Stimulated activated naive B cell treated with anti-CD40 and anti-IgM and Interleukin-4, amounts not matched to agents 10 μg/mL and 1 μg/mL and 100 μg/mL, for 72 hours (primary cell): ENCODE measurements around the gene CAMKMT.

ENCODE experiments used
- ATAC-seq, 2 donors: fragments of 150-1000 bp; cut with Tn5 transposase; replicated peaks; 2 replicates each; pipeline ENCODE4 v1.10.0; 2021; ENCODE audit warnings: moderate library complexity in 1 of 2
- DNase-seq: peaks from one replicate; pipeline ENCODE4 v3.0.0; 2021
- H3K27ac Mint-ChIP-seq: one replicate; pipeline ENCODE4 v1.8.0; 2022; ENCODE audit warnings: mild to moderate bottlenecking, mixed read lengths
- H3K27me3 Mint-ChIP-seq, 2 donors: one replicate each; pipeline ENCODE4 v1.8.0; 2022; ENCODE audit warnings: mixed read lengths in 2 of 2
- H3K36me3 Mint-ChIP-seq, 2 donors: one replicate each; pipeline ENCODE4 v1.8.0; 2022; ENCODE audit warnings: mixed read lengths in 2 of 2, mild to moderate bottlenecking in 1 of 2
- H3K4me1 Mint-ChIP-seq, 2 donors: one replicate each; pipeline ENCODE4 v1.8.0; 2022; ENCODE audit warnings: mixed read lengths in 2 of 2, mild to moderate bottlenecking in 1 of 2
- H3K4me3 Mint-ChIP-seq, 2 donors: one replicate each; pipeline ENCODE4 v1.8.0; 2022; ENCODE audit warnings: mild to moderate bottlenecking in 2 of 2, mixed read lengths in 2 of 2, moderate library complexity in 1 of 2
- H3K9me3 Mint-ChIP-seq, 2 donors: one replicate each; pipeline ENCODE4 v1.8.0; 2022; ENCODE audit warnings: mixed read lengths in 2 of 2, mild to moderate bottlenecking in 1 of 2

CAMKMT gene

DNA sequence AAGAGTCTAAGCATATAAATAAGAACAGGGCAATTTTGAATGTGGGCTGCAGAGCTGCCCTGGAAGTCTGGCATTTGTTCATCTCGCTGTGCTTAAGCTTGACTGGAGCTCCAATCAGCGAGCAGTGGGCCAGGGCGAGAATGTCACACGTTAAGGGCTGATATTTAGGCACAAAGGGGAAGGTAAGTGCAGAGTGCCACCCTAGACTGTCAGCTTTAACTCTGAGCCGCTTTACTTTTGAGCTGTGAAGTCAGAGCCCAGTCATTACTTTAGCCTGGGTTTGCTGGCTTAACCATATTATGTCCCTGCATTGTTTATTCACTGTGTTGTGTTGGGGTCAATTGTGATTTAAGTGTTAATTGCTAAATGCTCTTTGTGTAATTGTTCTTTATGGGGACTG is 343.6 kb downstream of the CAMKMT start:
- DNase-seq (no peak), ATAC-seq (no peak)
- H3K27ac Mint-ChIP-seq = no peak overlapping the region
- H3K4me1 Mint-ChIP-seq = peaks cover 11 to 32% of the 10 kb centered on the region in 2 donors
- H3K27me3 Mint-ChIP-seq = no peaks in the 10 kb centered on the region
- H3K4me3 Mint-ChIP-seq = no peak overlapping the region
- H3K9me3 Mint-ChIP-seq = no peaks in the 10 kb centered on the region
- peaks cover 0 to 8% of the 10 kb centered on the region in 2 donors for H3K36me3 Mint-ChIP-seq

DNA sequence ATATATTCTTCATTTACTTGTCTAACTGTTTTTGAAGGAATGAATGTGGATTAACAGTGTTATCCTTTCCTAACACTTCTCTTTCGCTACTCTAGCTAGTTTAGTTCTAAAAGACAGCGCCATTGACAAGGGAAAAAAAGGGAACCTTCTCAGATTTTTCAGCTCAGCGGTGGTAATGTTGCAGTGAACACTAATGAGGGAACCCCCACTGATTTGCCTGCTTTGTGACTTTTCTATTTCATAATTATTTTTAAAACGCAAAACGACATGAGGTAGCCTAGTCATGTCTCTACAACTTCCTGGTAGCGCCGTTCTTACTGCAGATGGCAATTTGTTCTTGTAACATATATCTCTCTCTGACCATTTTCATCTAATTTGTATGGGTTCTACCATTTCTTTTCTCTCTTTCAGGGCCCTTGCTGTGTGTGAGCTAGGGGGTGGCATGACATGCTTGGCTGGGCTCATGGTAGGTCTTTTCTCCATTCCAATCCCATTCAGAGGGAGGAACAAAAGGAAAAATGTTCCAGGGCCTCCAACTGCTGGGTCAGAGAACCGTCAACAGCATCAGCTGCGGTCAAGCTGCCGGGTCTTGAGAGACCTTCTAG is 344.2 kb downstream of the CAMKMT start:
- Mint-ChIP-seq H3K36me3 (peaks cover 0 to 8% of the 10 kb centered on the region in 2 donors), H3K27ac (no peak overlapping the region), H3K27me3 (no peaks in the 10 kb centered on the region), H3K9me3 (no peaks in the 10 kb centered on the region), H3K4me3 (no peak overlapping the region), H3K4me1 (peaks cover 12 to 35% of the 10 kb centered on the region in 2 donors)
- DNase-seq (no peak), ATAC-seq (no peak)

DNA sequence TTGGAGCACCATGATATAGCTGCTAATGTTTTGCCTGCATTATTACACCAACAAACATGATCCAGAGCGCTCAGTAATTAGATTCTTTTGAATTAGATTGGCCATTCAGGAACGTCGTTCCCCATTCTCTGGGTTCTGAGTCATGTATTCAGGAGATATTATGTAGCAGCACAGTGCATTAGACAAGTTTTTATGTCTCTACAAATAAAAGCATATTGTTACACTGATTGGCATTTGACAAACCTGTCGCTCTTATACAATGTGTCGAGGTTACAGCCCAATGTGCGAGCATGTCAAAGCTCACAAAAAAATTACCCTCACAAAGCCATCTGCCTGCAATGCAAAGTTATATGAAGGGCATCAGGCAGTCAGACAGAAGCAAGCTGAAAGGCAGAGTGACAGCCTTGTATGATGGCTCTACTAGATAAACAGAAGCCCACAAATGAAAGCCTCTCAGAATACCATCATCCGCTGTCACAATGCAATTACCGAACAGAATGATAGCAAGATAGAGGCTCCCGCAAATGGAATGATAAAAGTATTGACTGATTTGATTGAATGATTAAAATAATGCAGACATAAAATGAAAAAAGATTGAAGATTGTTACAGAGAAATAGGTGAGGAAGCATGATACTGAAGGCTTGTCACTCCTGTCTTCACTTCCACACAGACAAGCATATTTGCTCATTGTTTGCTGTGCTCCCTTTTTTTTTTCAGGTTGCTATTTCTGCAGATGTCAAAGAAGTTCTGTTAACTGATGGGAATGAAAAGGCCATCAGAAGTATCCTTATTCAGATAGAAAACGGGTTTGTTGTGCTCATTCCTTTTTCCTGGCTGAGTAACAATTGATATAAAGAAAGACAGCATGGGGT is 345.2 kb downstream of the CAMKMT start:
- DNase-seq = no peak
- no peaks in the 10 kb centered on the region for H3K9me3 Mint-ChIP-seq
- H3K36me3 Mint-ChIP-seq = peaks cover 0 to 8% of the 10 kb centered on the region in 2 donors
- no peak for ATAC-seq
- no peaks in the 10 kb centered on the region for H3K27me3 Mint-ChIP-seq
- H3K4me1 Mint-ChIP-seq = peaks cover 15 to 41% of the 10 kb centered on the region in 2 donors
- no peak overlapping the region for H3K27ac Mint-ChIP-seq
- H3K4me3 Mint-ChIP-seq = no peak overlapping the region

DNA sequence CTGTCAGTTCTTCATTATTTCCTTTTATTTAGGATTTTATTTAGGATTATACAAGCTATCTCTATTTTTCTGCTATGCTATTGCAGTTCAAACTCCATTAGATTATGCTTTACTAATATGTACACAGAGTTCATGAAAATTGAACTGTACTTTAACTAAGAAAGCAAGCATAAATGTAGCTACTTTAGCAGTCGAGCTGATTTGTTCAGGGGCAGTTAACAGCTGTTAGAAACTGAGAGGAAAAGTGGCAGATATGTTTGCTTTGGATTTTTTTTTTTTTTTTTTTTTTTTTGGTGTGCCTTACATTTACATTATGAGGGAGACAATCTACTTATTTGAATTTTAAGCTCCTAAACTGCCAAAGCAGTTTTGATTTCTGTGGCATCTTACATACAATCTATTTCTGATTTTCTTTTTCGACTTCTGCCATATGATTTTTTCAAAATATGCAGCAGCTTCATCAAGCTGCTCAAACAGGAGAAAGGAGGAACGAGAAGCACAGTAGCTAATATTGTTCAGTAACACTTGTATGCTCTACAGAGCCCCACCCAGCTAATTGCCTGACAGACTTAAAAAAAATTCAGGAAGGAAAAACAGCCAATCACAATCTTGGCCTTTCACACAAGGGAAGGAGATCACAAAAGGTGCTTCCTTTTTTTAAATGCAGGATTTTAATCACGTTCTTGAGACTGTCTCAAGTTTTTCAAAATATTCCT is 346.4 kb downstream of the CAMKMT start:
- Mint-ChIP-seq H3K27me3 (no peaks in the 10 kb centered on the region), H3K27ac (peak overlapping the region; percentile 95), H3K4me1 (peaks cover 16 to 42% of the 10 kb centered on the region in 2 donors), H3K9me3 (no peaks in the 10 kb centered on the region), H3K4me3 (peak overlapping the region; percentile 85 to 87), H3K36me3 (peaks cover 0 to 8% of the 10 kb centered on the region in 2 donors)
- DNase-seq = peak; percentile 11
- peak; percentile 86 to 89 for ATAC-seq

DNA sequence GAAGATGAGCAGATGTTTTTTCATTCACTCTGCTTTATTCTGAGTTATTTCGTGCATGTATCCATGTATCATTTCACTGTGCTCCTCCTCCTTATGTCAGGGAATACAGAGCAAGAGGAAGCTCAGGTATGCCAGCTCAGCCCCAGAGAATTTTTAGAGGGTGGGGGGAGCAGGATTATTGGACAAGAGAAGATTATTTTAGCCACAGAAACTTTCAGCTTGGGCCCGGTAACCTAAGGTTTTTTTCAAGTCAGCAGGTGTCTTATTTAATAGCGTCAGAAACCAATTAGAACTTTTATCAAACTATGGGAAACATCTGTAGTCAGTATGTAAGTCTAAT is 346.9 kb downstream of the CAMKMT start:
- peak overlapping the region; percentile 85 to 87 for H3K4me3 Mint-ChIP-seq
- DNase-seq = no peak
- ATAC-seq = peak in 1 of 2 donors; percentile 6

DNA sequence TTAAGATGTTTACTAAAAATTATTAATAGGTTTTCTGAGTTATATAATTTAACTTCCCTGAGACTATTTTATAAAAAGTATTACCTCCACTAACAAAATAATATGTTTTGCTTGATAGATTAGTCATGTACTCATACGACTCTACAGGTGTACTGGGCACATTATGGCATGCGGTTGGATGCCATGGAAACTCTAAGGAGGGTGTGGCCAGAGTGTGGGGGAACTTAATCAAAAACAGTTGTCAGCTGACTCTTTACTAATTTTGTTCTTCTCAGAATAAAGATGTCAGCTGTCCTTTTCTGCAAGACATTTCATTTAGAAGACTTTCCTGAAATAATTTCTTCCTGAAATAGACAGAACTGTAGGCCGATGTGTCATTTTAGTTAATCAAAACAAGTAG is 351.4 kb downstream of the CAMKMT start:
- Mint-ChIP-seq H3K4me3 (peak overlapping the region; percentile 44 to 46), H3K27ac (peak overlapping the region; percentile 31), H3K27me3 (no peaks in the 10 kb centered on the region), H3K36me3 (peaks cover 0 to 2% of the 10 kb centered on the region in 2 donors), H3K4me1 (peaks cover 26 to 54% of the 10 kb centered on the region in 2 donors), H3K9me3 (no peaks in the 10 kb centered on the region)
- DNase-seq = peak; percentile 54
- ATAC-seq = peak; percentile 88 to 90

More for the DNA sequence above, 346.9 kb downstream of the CAMKMT start:
- peaks cover 0 to 8% of the 10 kb centered on the region in 2 donors for H3K36me3 Mint-ChIP-seq
- no peaks in the 10 kb centered on the region for H3K27me3 Mint-ChIP-seq
- peak overlapping the region; percentile 95 for H3K27ac Mint-ChIP-seq
- H3K9me3 Mint-ChIP-seq = no peaks in the 10 kb centered on the region
- peaks cover 17 to 48% of the 10 kb centered on the region in 2 donors for H3K4me1 Mint-ChIP-seq

DNA sequence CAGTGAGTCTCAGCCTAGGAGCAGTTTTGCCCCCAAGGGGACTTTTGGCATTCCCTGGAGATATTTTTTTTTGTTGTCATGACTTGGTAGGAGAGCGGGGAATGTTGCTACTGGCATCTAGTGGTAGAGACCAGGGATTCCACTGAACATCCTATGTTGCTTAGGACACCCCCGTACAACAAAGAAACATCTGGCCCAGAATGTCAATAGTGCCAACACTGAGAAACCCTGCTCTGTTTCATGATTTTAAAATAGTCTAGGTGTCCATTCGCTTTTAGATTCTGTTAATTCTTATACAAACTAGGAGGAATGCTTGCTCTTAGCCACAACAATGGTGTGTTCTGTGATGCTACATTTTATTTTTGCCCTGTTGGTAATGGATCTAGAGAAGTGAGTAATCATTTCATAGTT is 353.9 kb downstream of the CAMKMT start:
- Mint-ChIP-seq H3K4me1 (peaks cover 19 to 42% of the 10 kb centered on the region in 2 donors), H3K27ac (no peak overlapping the region), H3K36me3 (peaks cover 0 to 6% of the 10 kb centered on the region in 2 donors), H3K9me3 (no peaks in the 10 kb centered on the region), H3K27me3 (no peaks in the 10 kb centered on the region), H3K4me3 (no peak overlapping the region)
- DNase-seq = no peak
- ATAC-seq = peak in 1 of 2 donors; percentile 32

DNA sequence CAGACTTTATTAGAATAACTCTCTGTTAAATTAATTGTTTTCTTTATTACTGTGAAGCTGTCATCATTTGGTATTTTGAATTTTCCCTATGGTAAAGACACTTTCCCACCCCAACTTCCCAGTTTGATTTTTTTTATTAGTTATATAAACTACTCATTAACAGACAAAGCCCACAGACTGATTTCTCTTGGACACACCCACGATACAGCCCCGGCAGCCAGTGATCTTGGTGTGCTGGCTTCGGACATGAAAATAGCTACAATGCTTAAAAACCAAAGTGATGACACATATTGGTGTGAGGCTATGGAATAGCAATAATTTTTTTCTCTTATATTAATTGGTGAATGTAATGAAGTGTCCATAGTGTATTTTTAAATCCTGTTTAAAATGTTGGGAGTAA is 354.4 kb downstream of the CAMKMT start:
- H3K9me3 Mint-ChIP-seq = no peaks in the 10 kb centered on the region
- H3K4me3 Mint-ChIP-seq = no peak overlapping the region
- H3K36me3 Mint-ChIP-seq = peaks cover 0 to 6% of the 10 kb centered on the region in 2 donors
- H3K27me3 Mint-ChIP-seq = no peaks in the 10 kb centered on the region
- DNase-seq (no peak), ATAC-seq (no peak)
- H3K27ac Mint-ChIP-seq = no peak overlapping the region
- peaks cover 17 to 42% of the 10 kb centered on the region in 2 donors for H3K4me1 Mint-ChIP-seq

DNA sequence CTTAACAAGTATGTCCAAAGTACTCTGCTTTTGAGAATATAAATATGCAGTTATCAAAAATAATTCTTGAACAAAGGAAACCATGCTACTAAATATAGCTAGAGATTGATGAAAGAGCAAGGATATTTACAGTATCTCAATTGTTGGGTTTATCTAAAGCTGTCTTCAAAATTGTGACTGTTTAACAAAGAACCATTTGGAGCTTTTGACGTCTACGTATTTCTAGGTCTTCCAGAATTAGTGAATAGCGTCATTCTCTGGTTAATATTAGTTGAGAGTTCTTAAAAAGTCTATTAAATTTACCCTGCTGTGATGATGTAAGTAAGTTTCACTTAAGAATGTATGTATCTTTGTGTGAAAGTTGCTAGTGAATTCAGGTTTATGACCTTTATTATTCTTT is 356.7 kb downstream of the CAMKMT start:
- ATAC-seq = no peak
- no peaks in the 10 kb centered on the region for H3K9me3 Mint-ChIP-seq
- peaks cover 20 to 51% of the 10 kb centered on the region in 2 donors for H3K4me1 Mint-ChIP-seq
- no peak overlapping the region for H3K27ac Mint-ChIP-seq
- no peaks in the 10 kb centered on the region for H3K27me3 Mint-ChIP-seq
- DNase-seq = no peak
- peaks cover 0 to 6% of the 10 kb centered on the region in 2 donors for H3K36me3 Mint-ChIP-seq
- H3K4me3 Mint-ChIP-seq = no peak overlapping the region

DNA sequence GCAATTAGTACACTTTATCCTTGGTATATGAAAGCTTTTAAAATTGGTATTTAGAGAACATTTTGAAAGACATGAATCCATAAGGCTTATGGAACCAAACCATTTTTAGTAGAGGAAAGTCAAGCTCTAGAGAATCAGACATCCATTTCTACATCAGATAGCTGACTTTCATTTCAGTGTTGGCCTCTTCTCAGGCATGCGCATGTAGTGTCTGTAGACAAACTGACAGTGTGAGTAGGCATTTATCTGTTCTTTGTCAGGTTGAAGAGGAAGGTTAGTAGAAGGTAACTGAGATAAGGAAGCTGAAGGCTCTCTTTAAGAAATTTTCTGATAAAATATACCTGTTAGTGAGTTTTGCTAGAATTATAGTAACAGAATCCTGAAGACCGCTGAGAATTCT is 357.8 kb downstream of the CAMKMT start:
- ATAC-seq (no peak), DNase-seq (no peak)
- no peak overlapping the region for H3K27ac Mint-ChIP-seq
- no peaks in the 10 kb centered on the region for H3K9me3 Mint-ChIP-seq
- H3K27me3 Mint-ChIP-seq = no peaks in the 10 kb centered on the region
- H3K4me1 Mint-ChIP-seq = peaks cover 16 to 45% of the 10 kb centered on the region in 2 donors
- H3K4me3 Mint-ChIP-seq = no peak overlapping the region
- H3K36me3 Mint-ChIP-seq = peaks cover 3 to 4% of the 10 kb centered on the region in 2 donors

DNA sequence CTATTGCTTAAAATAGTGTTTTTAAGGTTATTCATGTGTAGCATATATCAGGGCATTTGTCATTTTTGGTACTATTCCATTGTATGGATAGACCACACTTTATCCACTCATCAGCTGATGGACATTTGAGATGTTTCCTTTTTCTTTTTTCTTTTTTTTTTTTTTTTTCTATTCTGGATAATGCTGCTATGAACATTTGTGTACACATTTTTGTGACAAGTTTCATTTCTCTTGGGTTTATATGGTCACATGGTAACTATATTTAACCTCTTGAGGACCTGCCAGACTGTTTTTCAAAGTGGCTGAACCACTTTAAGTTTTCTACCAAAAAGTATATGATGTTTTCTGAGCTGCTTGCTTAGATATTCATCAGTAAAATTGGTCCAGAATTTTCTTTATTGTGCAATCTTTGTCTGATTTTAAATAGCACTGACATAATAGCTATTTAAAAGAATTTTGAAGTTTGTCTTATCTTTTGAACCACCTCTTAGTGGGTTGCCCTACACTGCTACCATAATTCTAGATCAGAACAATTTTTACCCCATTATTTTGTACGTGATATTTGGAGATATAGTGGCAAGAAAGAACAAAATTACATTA is 360.4 kb downstream of the CAMKMT start:
- DNase-seq (no peak), ATAC-seq (peak in 1 of 2 donors; percentile 63)
- H3K4me1 Mint-ChIP-seq = peaks cover 11 to 32% of the 10 kb centered on the region in 2 donors
- H3K27ac Mint-ChIP-seq = peak overlapping the region; percentile 60
- peaks cover 3 to 4% of the 10 kb centered on the region in 2 donors for H3K36me3 Mint-ChIP-seq
- H3K4me3 Mint-ChIP-seq = peak overlapping the region in 1 of 2 donors; percentile 48
- H3K27me3 Mint-ChIP-seq = no peaks in the 10 kb centered on the region
- H3K9me3 Mint-ChIP-seq = no peaks in the 10 kb centered on the region

DNA sequence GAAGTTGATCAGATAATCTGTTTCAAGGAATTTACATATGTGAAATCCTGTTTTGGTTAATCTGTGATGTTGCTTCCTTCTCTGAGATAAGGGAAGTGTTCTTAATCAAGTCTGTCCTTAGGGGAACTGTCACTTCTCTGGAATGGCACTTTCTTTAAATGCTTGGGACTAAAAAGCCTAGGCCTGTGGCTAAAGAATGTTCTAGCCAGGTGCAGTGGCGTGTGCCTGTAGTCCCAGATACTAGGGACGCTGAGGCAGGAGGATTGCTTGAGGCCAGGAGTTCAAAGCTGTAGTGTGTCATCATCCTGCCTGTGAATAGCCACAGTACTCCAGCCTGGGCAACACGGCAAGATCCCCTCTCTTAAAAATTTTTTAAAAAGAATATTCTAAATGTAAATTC is 362.2 kb downstream of the CAMKMT start:
- Mint-ChIP-seq H3K27me3 (no peaks in the 10 kb centered on the region), H3K9me3 (no peaks in the 10 kb centered on the region), H3K27ac (no peak overlapping the region), H3K4me3 (no peak overlapping the region), H3K4me1 (peaks cover 11 to 30% of the 10 kb centered on the region in 2 donors), H3K36me3 (peaks cover 4 to 8% of the 10 kb centered on the region in 2 donors)
- no peak for ATAC-seq
- no peak for DNase-seq

DNA sequence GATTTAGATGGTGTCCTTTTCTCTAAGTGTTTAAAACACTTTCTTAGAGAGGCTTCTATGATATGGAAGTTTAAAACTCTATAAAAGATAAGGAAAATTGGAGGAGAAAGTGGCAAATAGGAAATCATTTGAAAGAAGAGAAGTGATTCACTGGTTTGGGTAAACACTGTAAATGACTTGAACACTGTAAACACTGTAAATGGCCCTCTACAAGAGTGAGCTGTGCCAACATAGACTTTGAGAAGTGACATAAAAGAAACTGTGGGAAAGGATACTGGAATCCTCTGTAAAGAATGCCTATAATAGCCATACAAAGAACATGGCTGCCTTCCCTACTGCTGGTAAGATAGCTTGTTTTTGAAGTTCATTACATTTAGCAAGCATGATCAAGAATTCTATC is 368.8 kb downstream of the CAMKMT start:
- DNase-seq (no peak), ATAC-seq (no peak)
- no peaks in the 10 kb centered on the region for H3K9me3 Mint-ChIP-seq
- no peaks in the 10 kb centered on the region for H3K27me3 Mint-ChIP-seq
- no peak overlapping the region for H3K27ac Mint-ChIP-seq
- H3K4me3 Mint-ChIP-seq = no peak overlapping the region
- peaks cover 0 to 11% of the 10 kb centered on the region in 2 donors for H3K36me3 Mint-ChIP-seq
- peaks cover 7 to 10% of the 10 kb centered on the region in 2 donors for H3K4me1 Mint-ChIP-seq

DNA sequence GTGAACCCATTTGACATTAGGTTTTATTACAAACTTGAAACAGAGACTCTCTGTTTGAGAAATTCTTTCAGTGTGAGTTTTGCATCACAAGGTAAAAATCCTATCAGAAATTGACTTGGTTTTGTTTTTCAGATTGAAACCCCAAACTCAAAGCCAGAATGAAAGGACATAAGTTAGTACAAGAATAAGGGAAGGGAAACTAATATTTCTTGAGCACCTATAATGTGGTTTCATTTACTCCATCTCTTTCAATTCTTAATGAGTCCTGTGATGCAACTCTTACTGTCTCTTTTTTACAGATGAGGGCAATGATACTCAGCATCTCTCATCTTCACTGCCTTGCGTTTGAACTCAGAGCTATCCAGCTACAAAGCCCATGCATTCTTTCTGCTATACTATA is 369.8 kb downstream of the CAMKMT start:
- Mint-ChIP-seq H3K4me3 (no peak overlapping the region), H3K27ac (no peak overlapping the region), H3K36me3 (peaks cover 6 to 17% of the 10 kb centered on the region in 2 donors), H3K27me3 (no peaks in the 10 kb centered on the region), H3K4me1 (peaks cover 7 to 10% of the 10 kb centered on the region in 2 donors), H3K9me3 (peaks cover 3 to 4% of the 10 kb centered on the region in 2 donors)
- DNase-seq (no peak), ATAC-seq (peak; percentile 85 to 87)
